ENCODE data around the gene VSNL1. TPM values are rescaled to one million over a fixed set of nuclear protein-coding genes. Genes with fewer than 3 reads are reported as not detected.

The VSNL1 gene
- total RNA-seq, 1 experiment from 2014 or later: 9.9 TPM

GRCh38 chr2:17627434-17627833 lies 86.9 kb downstream of the VSNL1 start:
- Histone ChIP-seq H3K14ac (ENCODE audit: insufficient read depth, low read length) (no peak overlapping the region), H3K4ac (ENCODE audit: low read depth, low read length) (no peak overlapping the region), H4K20me1 (ENCODE audit: control insufficient read depth, insufficient read depth, insufficient read length) (no peaks in the 10 kb centered on the region), H3K18ac (ENCODE audit: insufficient read length, low read depth, low read length) (no peak overlapping the region), H3K4me2 (ENCODE audit: insufficient read depth, insufficient read length, low read length) (no peak overlapping the region), H3T11ph (ENCODE audit: low read length) (no peak overlapping the region), H3K9ac (ENCODE audit: extremely low read depth, insufficient read length, low read length) (no peak overlapping the region), H4K5ac (ENCODE audit: insufficient read length, low read depth, low read length) (no peak overlapping the region), H2BK5ac (ENCODE audit: insufficient read length, low read length) (no peak overlapping the region), H2BK120ac (ENCODE audit: low read depth, low read length, poor library complexity, severe bottlenecking) (no peak overlapping the region), H3K27ac (ENCODE audit: insufficient read length, low read depth, low read length) (no peak overlapping the region), H4K91ac (ENCODE audit: insufficient read length, low read depth, low read length) (no peak overlapping the region), H3K23ac (ENCODE audit: insufficient read length, low read depth, low read length) (no peak overlapping the region), H3K4me1 (ENCODE audit: insufficient read depth, low read length) (no peaks in the 10 kb centered on the region), H2BK20ac (ENCODE audit: low read depth, low read length, poor library complexity, severe bottlenecking) (no peak overlapping the region), H4K8ac (replicated peaks; ENCODE audit: insufficient read length, low read depth, low read length) (no peak overlapping the region), H3K9me3 (ENCODE audit: control insufficient read depth, low read depth, low read length) (peaks cover 8% of the 10 kb centered on the region), H2BK15ac (ENCODE audit: low read depth, low read length) (no peak overlapping the region), H2AK5ac (ENCODE audit: insufficient read length, low read length) (no peak overlapping the region), H3K23me2 (ENCODE audit: insufficient read length, low read depth, low read length, poor library complexity, severe bottlenecking) (no peaks in the 10 kb centered on the region), H3K79me2 (ENCODE audit: insufficient read depth, low read length) (no peaks in the 10 kb centered on the region), H2AFZ (ENCODE audit: low read length) (no peak overlapping the region), H2BK12ac (ENCODE audit: insufficient read length, low read depth, low read length) (no peak overlapping the region), H3K27me3 (ENCODE audit: insufficient read depth, low read length) (no peaks in the 10 kb centered on the region), H3K56ac (ENCODE audit: insufficient read length, low read depth, low read length) (no peak overlapping the region), H3K79me1 (ENCODE audit: insufficient read depth, low read depth, low read length, poor library complexity, severe bottlenecking) (no peaks in the 10 kb centered on the region)
- Mint-ChIP-seq H3K4me1 (peaks cover 8 to 10% of the 10 kb centered on the region in 2 experiments; a peak in 3 of 4 replicates), H3K27me3 (ENCODE audit: low read depth) (no peaks in the 10 kb centered on the region), H3K9me3 (peaks cover 10 to 12% of the 10 kb centered on the region in 2 experiments; a peak in 4 of 5 replicates), H3K27ac (no peak overlapping the region), H3K36me3 (ENCODE audit: insufficient read depth in 1 of 3, low read depth in 3 of 3) (peaks cover 24 to 42% (median 27%) of the 10 kb centered on the region in 3 experiments), H3K4me3 (no peak overlapping the region)
- no peak for DNase-seq
- WGBS (ENCODE audit: extremely low coverage, insufficient read length, low lambda C conversion rate): no CpG with 5 or more reads among the region's 2 CpGs
- TF ChIP-seq CTCF (conservative IDR thresholded peaks at IDR 0.05): no peak
